GM12801 (cell line): ENCODE results near the gene FOXC1.

ENCODE experiments used
- CTCF ChIP-seq: IDR thresholded peaks from one replicate; pipeline ENCODE4 v1.5.1; 2011; ENCODE audit warnings: control low read depth; ENCODE audit not compliant: insufficient read length; ENCODE audit errors: extremely low read depth

The FOXC1 gene

GRCh38 chr6:1579096-1579495 lies 30.6 kb upstream of the FOXC1 start:
- TF ChIP-seq CTCF, result no peak

GRCh38 chr6:1580109-1580508 lies 29.6 kb upstream of the FOXC1 start:
- TF ChIP-seq CTCF, result no peak

GRCh38 chr6:1580585-1580984 lies 29.1 kb upstream of the FOXC1 start:
- TF ChIP-seq CTCF, result no peak

- TF ChIP-seq CTCF, result no peak
Measured at GRCh38 chr6:1581120-1581991, 28.4 kb upstream of the FOXC1 start.

GRCh38 chr6:1584146-1584545 lies 25.6 kb upstream of the FOXC1 start:
- no peak for TF ChIP-seq CTCF

GRCh38 chr6:1584996-1585668 lies 24.6 kb upstream of the FOXC1 start:
- TF ChIP-seq CTCF, result no peak

- TF ChIP-seq CTCF, result no peak
Measured at GRCh38 chr6:1585669-1586049, 24.1 kb upstream of the FOXC1 start.
